GM18519 (cell line): ENCODE results near the gene RPSA.
"Not testable (repeated sequence)": the region's sequence is repeated elsewhere in the genome, so short reads cannot be mapped to it uniquely, and the experiment has no call there.

Experiments
- ATAC-seq: cut with Tn5 transposase; IDR thresholded peaks from one replicate; pipeline ENCODE4 v1.9.1; 2021; ENCODE audit warnings: mild to moderate bottlenecking, moderate library complexity; ENCODE audit not compliant: unreplicated experiment, low FRiP score

Gene RPSA

DNA sequence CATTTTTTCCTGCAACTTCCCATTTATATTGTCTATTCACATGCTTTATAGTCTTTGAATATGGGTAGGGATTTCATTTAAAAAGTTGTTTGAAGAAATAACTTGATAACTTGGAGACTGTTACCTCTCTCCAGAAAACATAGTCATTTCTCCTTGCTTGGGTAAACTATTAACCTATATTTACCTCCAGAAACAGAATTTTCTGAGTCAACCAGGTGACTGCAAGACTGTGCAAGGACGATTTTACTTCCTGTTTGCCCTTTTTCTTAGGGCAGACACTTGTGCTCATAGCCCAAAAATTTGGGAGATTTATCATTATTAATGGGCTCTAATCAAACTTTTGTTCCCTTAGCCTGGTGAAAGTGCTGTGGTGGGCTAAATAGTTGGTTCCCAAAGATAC is 46.6 kb downstream of the RPSA start:
- no peak for ATAC-seq

- ATAC-seq, result not testable (repeated sequence)
Measured at GRCh38 chr3:39453872-39454271, 47.4 kb downstream of the RPSA start.

- no peak for ATAC-seq
Measured at GRCh38 chr3:39454591-39455217, 48.2 kb downstream of the RPSA start.

DNA sequence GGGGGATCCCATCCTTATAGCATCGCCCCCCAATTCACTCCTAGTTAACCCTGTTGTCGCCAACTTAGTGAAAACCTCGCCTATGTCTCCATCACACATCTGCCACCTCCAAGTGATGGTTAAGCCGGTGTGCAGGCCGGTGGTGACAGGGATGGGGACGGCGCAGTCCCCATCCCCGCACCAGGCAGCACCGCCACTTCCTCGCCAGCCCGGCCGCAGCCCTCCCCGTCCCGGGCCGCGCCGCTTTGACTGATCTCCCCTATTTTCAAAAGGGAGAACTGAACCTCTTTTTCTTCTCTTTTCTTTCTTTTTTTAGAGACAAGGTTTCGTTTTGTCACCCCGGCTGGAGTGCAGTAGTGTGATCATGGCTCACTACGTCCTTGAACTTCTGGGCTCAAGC is 49.6 kb downstream of the RPSA start:
- ATAC-seq, result no peak

GRCh38 chr3:39457361-39457760 is 50.8 kb downstream of the RPSA start:
- no peak for ATAC-seq

- not testable (repeated sequence) for ATAC-seq
Measured at GRCh38 chr3:39458579-39458978, 52.1 kb downstream of the RPSA start.

DNA sequence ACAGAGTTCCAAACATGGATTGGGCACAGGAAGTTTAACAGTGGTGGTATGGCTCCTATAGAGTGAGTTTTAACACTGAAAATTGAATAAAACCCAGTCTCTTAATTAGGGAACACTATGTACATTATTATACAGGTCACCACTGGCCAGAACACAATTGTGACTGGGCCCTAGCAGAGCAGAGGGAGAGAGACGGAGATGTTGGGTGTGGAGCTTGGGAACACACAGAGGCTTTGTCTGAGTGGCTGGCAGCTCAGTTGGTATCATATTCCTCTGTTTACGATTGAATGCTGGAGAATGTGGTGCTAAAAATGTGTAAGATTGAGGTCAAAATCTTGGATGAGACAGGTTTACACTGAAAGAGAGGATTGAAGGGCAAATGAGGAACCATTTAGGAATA is 54.2 kb downstream of the RPSA start:
- ATAC-seq, result no peak
